GM18498 (cell line): ENCODE results near the gene ALDH18A1.
"Not testable (repeated sequence)": the region's sequence is repeated elsewhere in the genome, so short reads cannot be mapped to it uniquely, and the experiment has no call there.

ENCODE experiments used
- ATAC-seq: cut with Tn5 transposase; IDR thresholded peaks from one replicate; pipeline ENCODE4 v1.9.1; 2021; ENCODE audit warnings: mild to moderate bottlenecking, moderate library complexity; ENCODE audit not compliant: unreplicated experiment

ALDH18A1 gene

DNA sequence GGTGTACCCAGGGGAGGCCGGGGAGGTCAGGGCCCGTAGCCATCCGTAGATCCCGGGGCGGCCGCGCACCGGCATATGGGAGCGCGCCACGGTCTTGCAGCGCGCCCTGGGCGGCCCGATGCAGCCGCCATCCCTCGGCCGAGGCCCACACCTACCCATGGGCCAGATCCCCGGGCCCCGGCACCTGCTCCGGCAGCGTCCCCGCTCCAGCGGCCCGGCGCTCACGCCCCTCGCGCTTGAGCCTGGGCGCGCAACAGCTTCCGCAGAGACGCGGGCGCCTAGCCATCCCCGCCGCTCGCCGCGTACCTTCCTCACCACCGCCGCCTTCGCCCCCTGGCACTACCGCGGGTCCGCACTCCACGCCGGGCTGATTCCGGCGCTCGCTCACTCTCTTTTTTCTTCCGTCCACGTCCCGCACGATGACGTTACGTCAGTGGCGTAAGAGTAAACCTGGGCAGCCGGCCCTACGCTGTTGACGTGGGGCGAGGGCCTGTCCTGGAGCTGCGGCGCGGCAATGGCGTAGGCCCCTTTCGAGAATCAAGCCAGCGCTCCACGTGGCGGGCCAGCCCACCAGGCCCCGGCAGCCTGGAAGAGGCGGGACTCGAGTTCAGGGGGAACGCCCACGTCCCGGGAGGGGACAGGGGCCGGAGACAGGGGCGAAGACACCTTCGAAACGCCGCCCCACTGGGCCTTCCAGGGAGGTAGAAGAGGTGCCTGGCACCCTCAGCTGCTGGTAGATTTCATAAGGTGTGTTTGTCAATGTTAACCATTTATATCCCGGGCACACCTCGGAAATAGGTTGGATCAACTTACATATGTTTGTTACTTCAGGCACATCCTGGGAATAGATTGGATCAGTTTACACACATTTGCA lies at the start of gene ALDH18A1:
Gene ALDH18A1, minus strand, starts transcription at position 421 of the 874 bp plus-strand sequence. CDS start 3,334 bp downstream, outside the sequence.
- peak; percentile 90 for ATAC-seq

DNA sequence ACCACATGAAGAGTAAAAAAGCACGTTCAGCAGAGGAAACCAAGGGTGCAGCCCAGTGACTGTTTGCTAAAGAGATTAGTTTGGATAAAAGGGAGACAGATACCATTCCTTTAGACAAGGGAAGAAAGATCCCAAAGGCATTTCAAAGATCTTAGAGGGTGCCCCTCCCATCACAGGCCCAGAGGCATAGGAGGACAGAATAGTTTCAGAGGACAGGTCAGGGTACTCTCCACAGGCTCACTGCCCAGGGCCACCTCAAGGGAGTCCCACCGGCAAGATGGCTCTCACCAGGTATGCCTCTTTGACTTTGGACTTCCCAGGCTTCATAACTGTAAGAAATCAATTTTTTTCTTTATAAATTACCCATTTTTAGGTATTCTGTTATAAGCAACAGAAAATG lies 41.9 kb upstream of the ALDH18A1 start:
- ATAC-seq = no peak

DNA sequence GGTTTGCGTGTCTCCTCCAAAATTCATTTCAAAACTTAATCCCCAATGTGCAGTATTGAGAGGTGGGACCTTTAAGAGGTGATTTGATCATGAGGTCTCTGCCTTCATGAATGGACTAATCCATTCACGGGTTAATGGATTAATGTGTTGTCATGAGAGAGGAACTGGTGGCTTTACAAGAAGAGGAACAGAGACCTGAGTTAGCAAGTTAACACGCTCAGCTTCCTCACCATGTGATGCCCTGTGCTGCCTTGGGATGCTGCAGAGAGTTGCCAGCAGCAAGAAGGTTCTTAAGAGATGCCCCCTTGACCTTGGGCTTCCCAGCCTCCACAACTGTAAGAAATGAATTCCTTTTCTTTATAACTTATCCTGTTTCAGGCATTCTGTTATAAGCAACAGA lies 40.9 kb upstream of the ALDH18A1 start:
- ATAC-seq = peak; percentile 23

DNA sequence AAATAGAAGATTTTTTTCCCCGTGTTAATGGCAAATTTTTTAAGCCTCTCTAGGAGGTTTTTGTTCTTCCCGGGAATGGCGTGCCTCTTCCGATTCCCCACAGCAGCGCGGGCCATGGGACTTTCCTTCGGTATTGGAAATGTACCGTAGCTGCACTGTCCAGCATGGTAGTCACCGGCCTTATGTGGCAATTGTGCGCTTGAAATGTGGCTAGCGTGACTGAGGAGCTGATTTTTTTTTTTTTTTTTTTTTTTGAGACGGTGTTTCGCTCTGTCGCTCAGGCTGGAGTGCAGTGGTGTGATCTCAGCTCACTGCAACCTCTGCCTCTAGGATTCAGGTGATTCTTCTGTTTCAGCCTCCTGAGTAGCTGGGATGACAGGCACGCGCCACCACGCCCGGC lies 38.2 kb upstream of the ALDH18A1 start:
- ATAC-seq = no peak

GRCh38 chr10:95693668-95694534 lies 37.4 kb upstream of the ALDH18A1 start, which contains the start of gene TCTN3:
TSS of gene TCTN3 (minus strand) at chr10:95693927. CDS start at chr10:95693899, 28 bp downstream.
- ATAC-seq = peak; percentile 99

GRCh38 chr10:95693071-95693667 lies 36.7 kb upstream of the ALDH18A1 start:
- ATAC-seq = no peak

- no peak for ATAC-seq
Measured at GRCh38 chr10:95691281-95691680, 34.8 kb upstream of the ALDH18A1 start.

DNA sequence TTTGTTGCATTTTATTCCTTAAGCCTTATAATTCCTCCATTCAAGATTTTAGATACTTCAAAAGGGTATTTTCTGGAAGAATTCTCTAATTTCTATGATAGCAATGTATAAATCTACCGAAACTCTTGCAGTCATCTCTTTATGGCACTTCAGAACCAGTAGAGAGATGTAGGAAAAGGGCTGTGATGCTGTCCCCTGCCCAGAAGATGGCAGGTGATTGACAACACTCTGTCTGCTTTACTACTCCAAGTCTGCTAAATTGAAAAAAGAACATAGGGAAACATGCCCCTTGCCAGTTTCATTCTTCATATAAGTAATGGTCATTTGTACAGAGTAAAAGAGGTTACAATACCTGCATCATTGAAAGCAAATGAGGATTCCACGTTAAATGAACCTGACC lies 32.1 kb upstream of the ALDH18A1 start:
- ATAC-seq = no peak

- ATAC-seq = no peak
Measured at GRCh38 chr10:95683966-95684365, 27.5 kb upstream of the ALDH18A1 start.

DNA sequence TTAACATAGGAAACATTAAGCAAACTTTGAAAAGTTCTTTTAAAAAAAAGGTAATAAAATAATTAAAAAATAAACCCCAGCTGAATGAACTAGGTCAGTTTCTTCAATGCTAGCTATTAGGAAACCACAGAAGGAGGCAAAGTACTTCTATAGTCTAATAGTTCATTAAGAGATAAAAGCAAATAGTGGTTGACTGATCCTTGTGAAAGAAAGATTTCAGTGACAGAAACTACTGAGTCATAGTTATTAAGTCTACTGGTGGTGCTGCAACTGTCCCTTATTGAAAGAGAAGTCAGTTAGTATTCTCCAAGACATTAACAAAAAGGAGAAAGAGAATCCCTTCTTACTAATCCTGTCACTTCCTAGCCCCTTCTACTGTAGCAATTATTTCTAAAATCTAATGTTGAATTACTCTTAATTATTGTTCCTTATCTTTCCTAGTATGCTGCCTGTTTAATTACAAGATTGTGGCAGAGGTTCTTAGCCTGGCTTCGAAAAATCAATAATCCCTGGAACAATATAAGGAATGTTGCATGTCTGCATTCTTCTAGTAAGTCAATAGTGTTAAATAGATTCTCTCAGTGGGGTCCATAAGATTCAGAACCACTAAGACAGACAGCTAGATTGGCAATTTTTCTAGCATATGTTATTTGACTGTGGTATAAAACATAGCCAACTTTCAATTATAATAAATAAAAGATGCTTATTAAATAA lies 19.0 kb upstream of the ALDH18A1 start:
- ATAC-seq = no peak

- no peak for ATAC-seq
Measured at GRCh38 chr10:95674643-95675042, 18.1 kb upstream of the ALDH18A1 start.

GRCh38 chr10:95672641-95673040 lies 16.1 kb upstream of the ALDH18A1 start:
- not testable (repeated sequence) for ATAC-seq

- ATAC-seq = no peak
Measured at GRCh38 chr10:95664543-95664942, 8.0 kb upstream of the ALDH18A1 start.

- no peak for ATAC-seq
Measured at GRCh38 chr10:95663496-95663895, 7.0 kb upstream of the ALDH18A1 start.

DNA sequence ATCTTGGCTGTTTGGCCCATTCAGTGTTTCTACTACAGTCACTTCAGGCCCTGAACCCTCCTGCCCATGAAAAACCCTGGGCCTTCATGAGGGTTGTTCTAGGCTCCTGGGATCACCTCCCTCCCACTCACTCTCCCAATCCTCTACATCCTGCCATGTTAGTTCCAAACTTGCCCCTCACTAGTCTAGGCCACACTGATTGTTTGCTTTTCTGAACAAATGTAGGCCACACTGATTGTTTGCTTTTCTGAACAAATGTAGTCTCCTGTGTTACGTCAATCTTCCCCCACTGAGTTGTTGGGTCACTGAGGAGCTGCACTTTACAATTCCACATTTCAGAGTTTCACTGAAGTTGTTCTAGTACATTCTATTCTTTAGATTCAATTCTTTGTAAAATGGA lies 5.3 kb upstream of the ALDH18A1 start:
- ATAC-seq = no peak

DNA sequence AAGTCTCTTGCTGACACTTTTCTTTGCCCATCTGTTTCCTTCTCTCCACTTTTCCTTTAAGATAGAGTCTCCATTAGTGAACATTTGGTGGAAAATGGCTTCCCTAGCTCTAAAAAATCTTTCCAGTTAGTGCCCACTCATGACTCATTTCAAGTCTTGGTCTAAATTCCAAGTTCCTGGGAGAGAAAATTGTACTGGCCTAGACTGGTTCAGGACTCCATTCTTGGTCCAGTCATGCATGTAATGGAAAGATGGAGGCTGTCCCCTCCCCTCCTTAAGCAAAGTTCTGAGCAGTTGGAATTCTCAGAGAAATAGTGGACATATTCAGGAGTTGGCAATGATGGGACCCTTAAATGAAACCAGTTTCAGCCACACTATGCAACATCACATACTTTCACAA lies 3.8 kb upstream of the ALDH18A1 start:
- ATAC-seq = no peak

- ATAC-seq = no peak
Measured at GRCh38 chr10:95657250-95657649, 739 bp upstream of the ALDH18A1 start.

- peak; percentile 12 for ATAC-seq
Measured at GRCh38 chr10:95655571-95656290, 780 bp downstream of the ALDH18A1 start.

DNA sequence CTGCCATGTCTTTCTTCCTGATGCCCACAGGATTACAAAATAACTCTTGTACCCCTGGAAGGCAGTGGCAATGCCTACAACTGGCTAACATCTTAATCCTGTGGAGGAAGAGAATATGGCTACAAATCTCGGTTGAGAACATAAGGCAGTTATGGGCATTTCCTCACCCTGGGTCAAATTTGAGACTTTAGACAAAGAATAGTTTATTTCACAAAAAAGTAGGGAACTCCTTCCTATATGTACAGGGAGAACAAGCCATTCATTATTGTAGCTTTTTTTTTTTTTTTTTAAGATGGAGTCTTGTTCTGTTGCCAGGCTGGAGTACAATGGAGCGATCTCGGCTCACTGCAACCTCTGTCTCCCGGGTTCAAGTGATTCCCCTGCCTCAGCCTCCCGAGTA lies 2.6 kb downstream of the ALDH18A1 start:
- no peak for ATAC-seq
